Thyroid gland (tissue), 4 donors: Measurements from ENCODE around the gene LIMS1. TPM values are rescaled to one million over a fixed set of nuclear protein-coding genes. Genes with fewer than 3 reads are reported as not detected.
A peak's percentile ranks its signal among the peaks of the same experiment; 100 is the strongest.

ENCODE experiments used
- DNase-seq, 2 donors: peaks; one replicate each; pipeline ENCODE4 v3.0.0-alpha.2; 2019
- H3K27ac ChIP-seq, 3 donors: fragments of 200-600 bp; sonication (generic); 1 replicate in 2 of 3; 2 replicates in 1 of 3; pipeline ENCODE4 v1.5.1; 2016 to 2019; ENCODE audit warnings: mild to moderate bottlenecking in 1 of 3, moderate library complexity in 1 of 3
- H3K27me3 ChIP-seq: fragments of 200-600 bp; sonication (generic); one replicate; pipeline ENCODE4 v1.5.1; 2019
- H3K36me3 ChIP-seq, 2 donors: fragments of 200-600 bp; sonication (generic); one replicate each; pipeline ENCODE4 v1.5.1; 2016 to 2019
- H3K4me1 ChIP-seq, 2 donors: fragments of 200-600 bp; sonication (generic); one replicate each; pipeline ENCODE4 v1.5.1; 2017 to 2019
- H3K4me3 ChIP-seq, 3 donors: fragments of 200-600 bp; sonication (generic); replicated peaks in 1 of 3; 1 replicate in 2 of 3; 2 replicates in 1 of 3; pipeline ENCODE4 v1.5.1; 2016; ENCODE audit warnings: mild to moderate bottlenecking in 1 of 3
- H3K9me3 ChIP-seq: fragments of 200-600 bp; sonication (generic); one replicate; pipeline ENCODE4 v1.5.1; 2017
- CTCF ChIP-seq, 6 experiments: fragments of 200-600 bp in 3 of 6; fragments of 450-650 bp in 3 of 6; sonication (generic) in 3 of 6; IDR thresholded peaks; one replicate each; pipeline ENCODE4 v1.5.1; 2016 to 2019; ENCODE audit warnings: antibody characterized with exemption in 6 of 6, mild to moderate bottlenecking in 2 of 6, inconsistent platforms in 1 of 6, moderate library complexity in 1 of 6
- POLR2A ChIP-seq, 2 donors: fragments of 450-650 bp; IDR thresholded peaks; one replicate each; pipeline ENCODE4 v1.6.1; 2017; ENCODE audit warnings: antibody characterized with exemption in 2 of 2, mild to moderate bottlenecking in 2 of 2, moderate library complexity in 1 of 2
- WGBS, 2 donors: methylation state at CpG; one replicate each; pipeline ENCODE4 v1.1.5; 2017; 5-methylcytosine and 5-hydroxymethylcytosine counted together
- intact Hi-C: fragments of 100-400 bp; cut with DNase I; formaldehyde crosslinking; loops from one replicate; pipeline ENCODE4 v1.15.1; 2023
- total RNA-seq, 4 donors: library from RNA; depleted of rRNA; stranded (reverse); fragments of >200 nt; gene quantifications; one replicate each; pipeline ENCODE4 v1.2.3, GENCODE V29; 2016

Gene LIMS1
- total RNA-seq, 4 donors from 2014 or later = 73.1 to 117 (median 92.5) TPM

DNA sequence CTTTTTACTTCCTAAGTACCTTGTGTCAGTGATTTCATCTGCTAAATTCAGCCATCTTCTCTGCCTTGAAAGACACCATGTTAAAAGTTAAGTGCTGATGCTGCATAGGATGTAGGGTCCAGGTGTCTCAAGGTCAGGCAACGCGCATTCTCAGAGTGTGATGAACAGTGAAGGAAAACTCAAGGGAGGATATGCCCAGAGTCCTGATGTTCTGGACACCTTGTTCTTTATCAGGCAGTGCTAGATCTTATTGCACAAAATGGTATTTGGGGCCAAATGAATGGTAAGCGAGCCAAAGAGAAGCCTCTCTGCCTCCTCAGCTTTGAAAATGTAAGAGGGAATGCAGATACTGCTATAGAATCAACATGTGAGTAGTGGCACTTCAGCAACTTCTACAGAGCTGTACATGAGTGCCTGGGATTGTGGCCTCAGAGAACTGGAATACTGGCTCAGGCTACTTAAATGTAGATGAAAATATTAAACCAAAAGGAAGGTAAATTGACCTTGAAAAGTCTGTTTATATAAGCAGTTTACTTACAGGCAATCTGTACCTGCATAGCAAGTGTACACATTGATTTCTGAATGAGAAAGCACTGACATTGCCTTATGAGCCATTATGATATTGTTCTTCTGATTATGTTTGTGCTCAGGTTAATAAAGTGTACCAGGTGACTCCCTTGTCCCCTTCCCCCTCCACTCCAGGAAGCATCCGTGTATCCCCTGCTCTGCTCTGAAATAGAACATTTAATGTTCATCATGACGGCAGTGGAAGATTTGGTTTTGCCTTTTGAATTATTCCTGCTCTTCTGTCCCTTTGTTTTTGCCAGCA, 98.3 kb downstream of the LIMS1 start:
- no peak for DNase-seq
- intact Hi-C loops = no loop called here
- Histone ChIP-seq H3K27me3 (no peaks in the 10 kb centered on the region), H3K4me1 (peaks cover 37 to 48% of the 10 kb centered on the region in 2 donors), H3K9me3 (no peaks in the 10 kb centered on the region), H3K36me3 (no peaks in the 10 kb centered on the region), H3K4me3 (no peak overlapping the region), H3K27ac (peak overlapping the region in 2 of 3 donors; percentile 43 to 53)
- TF ChIP-seq CTCF (IDR thresholded peaks at IDR 0.05) = no peak
- no peak for TF ChIP-seq POLR2A (IDR thresholded peaks at IDR 0.05)
- WGBS, 2 donors = 67 to 74% methylated on average over 5 of the region's 5 CpGs

DNA sequence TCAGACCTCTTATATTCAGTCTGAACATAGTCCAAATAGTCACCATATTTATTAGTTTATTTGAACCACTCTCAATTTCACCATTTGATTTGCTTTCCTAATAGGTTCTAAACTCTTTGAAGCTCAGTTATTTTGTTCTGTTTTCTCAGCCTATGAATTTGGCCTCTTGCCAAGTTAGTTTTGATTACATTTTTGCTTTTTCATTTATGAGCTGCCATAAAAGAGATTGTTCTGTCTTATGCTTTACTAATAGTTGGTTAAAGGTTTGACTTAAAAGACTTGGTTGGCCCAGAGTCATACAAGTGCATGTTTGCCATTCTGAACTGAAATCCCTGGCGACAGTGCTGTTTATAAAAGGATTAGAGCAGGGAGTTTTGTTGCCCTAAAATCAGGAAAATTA, 99.1 kb downstream of the LIMS1 start:
- TF ChIP-seq CTCF (IDR thresholded peaks at IDR 0.05) (no peak), POLR2A (IDR thresholded peaks at IDR 0.05) (no peak)
- WGBS, 2 donors = 75 to 91% methylated on average over 1 of the region's 1 CpG
- intact Hi-C loops = no loop called here
- H3K36me3 ChIP-seq = no peaks in the 10 kb centered on the region
- peak overlapping the region in 2 of 3 donors; percentile 41 to 43 for H3K27ac ChIP-seq
- H3K27me3 ChIP-seq = no peaks in the 10 kb centered on the region
- H3K9me3 ChIP-seq = no peaks in the 10 kb centered on the region
- DNase-seq = no peak
- H3K4me3 ChIP-seq = no peak overlapping the region
- peaks cover 43 to 56% of the 10 kb centered on the region in 2 donors for H3K4me1 ChIP-seq

DNA sequence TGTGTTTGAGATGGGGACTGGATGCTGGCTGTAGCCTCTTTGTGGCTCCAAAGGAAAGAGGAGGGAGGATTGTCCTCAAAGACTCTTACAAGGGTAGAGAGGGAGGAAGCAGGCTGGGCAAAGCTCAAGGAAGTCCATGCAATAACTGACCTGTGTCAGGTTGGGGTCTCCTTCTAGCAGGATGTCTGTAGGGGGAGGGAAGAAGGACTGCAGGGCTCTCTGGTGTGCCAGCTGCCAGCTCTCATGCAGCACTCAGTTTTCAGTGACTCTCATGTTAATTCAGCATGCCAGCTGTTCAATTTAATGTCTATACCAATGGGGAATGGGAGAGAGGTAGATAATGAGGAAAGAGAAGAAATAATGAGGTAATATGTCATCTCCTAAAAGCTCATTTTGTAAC, 99.7 kb downstream of the LIMS1 start:
- DNase-seq = no peak

DNA sequence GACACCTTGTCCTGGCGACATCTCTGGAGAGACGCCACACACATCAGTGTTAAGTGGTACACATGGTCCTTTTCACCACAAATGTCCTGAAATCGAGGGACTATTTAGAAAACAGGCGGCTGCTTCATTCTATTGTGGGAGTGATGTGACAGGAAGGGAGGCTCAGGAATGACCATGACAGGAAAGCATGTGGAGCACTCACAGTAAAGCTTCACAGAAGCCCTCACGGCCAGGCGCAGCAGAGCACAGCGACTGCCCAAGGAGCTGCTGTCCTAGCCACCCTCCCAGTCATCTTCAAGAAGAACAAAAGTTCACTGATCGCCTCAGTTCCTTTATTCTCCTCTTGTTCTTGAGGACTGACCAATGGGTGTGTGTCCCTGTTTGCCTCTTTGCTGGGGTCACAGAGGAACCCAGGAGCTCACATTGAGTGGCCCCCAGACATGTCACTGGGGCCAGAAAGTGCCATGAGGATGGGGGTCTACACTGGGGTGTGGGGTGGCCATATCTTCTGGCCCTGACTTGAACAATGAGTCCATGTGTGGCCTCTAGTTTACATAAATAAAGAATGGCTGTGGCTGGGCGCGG, 100.4 kb downstream of the LIMS1 start:
- no peak for TF ChIP-seq CTCF (IDR thresholded peaks at IDR 0.05)
- TF ChIP-seq POLR2A (IDR thresholded peaks at IDR 0.05) = no peak
- DNase-seq = no peak
- Histone ChIP-seq H3K9me3 (no peaks in the 10 kb centered on the region), H3K4me1 (peaks cover 43 to 69% of the 10 kb centered on the region in 2 donors), H3K36me3 (no peaks in the 10 kb centered on the region), H3K27me3 (no peaks in the 10 kb centered on the region), H3K4me3 (no peak overlapping the region), H3K27ac (peak overlapping the region in 1 of 3 donors; percentile 43)
- intact Hi-C loops = no loop called here
- WGBS, 2 donors = 67 to 83% methylated on average over 10 of the region's 10 CpGs

More for the DNA sequence above, 99.7 kb downstream of the LIMS1 start:
- intact Hi-C loops = no loop called here
- H3K27me3 ChIP-seq = no peaks in the 10 kb centered on the region
- no peak for TF ChIP-seq POLR2A (IDR thresholded peaks at IDR 0.05)
- TF ChIP-seq CTCF (IDR thresholded peaks at IDR 0.05) = no peak
- H3K36me3 ChIP-seq = no peaks in the 10 kb centered on the region
- H3K4me1 ChIP-seq = peaks cover 43 to 62% of the 10 kb centered on the region in 2 donors
- H3K27ac ChIP-seq = peak overlapping the region in 2 of 3 donors; percentile 41 to 43
- H3K4me3 ChIP-seq = no peak overlapping the region
- no peaks in the 10 kb centered on the region for H3K9me3 ChIP-seq
